A549 treated with ZK216348 at 1 μM for 4 hours (cell line): Measurements from ENCODE around the gene MASP1. TPM values are rescaled to one million over a fixed set of nuclear protein-coding genes. Genes with fewer than 3 reads are reported as not detected.

ENCODE experiments used
- total RNA-seq: library from RNA; stranded (reverse); fragments of 200-300 nt; extraction: Qiagen RNA extraction; gene quantifications from 5 replicates; pipeline ENCODE4 v1.2.3, GENCODE V29; 2022; ENCODE audit warnings: low read depth

MASP1 gene
- not detected in 5 replicates for total RNA-seq

GRCh38 chr3:187291512-187292132, at the start of gene MASP1:
Gene MASP1, minus strand, starts transcription at chr3:187291737. Its CDS starts 105 bp downstream, at chr3:187291632.

GRCh38 chr3:187197335-187197649, 94.2 kb downstream of the MASP1 start, which contains the start of gene RTP1:
Gene RTP1, plus strand, starts transcription at chr3:187197486. Its CDS starts 30 bp downstream, at chr3:187197516.

Other genes starting within 250 kb of the MASP1 start
- gene RPL39L, start 152.2 kb downstream of the MASP1 start, total RNA-seq: 45.8 to 55.3 TPM (median 52.5 TPM) in 5 replicates
- gene RTP1, start 94.3 kb downstream of the MASP1 start, total RNA-seq: not detected in 5 replicates
- gene RTP4, start 76.6 kb upstream of the MASP1 start, total RNA-seq: not detected in 5 replicates